HL-60 (cell line): ENCODE measurements around the gene TTC28.
"Not testable (repeated sequence)": the region's sequence is repeated elsewhere in the genome, so short reads cannot be mapped to it uniquely, and the experiment has no call there.

Experiments used
- CTCF ChIP-seq: IDR thresholded peaks from one replicate; pipeline ENCODE4 v1.5.1; 2011; ENCODE audit warnings: low read length, control low read depth, inconsistent platforms; ENCODE audit not compliant: insufficient read depth
- GABPA ChIP-seq: IDR thresholded peaks from 2 replicates; pipeline ENCODE4 v1.6.1; 2012; ENCODE audit warnings: low read depth
- POLR2AphosphoS5 ChIP-seq: IDR thresholded peaks from 2 replicates; pipeline ENCODE4 v1.6.1; 2012; ENCODE audit warnings: low read depth
- REST ChIP-seq: IDR thresholded peaks from 2 replicates; pipeline ENCODE4 v1.6.1; 2012; ENCODE audit warnings: low read depth; ENCODE audit not compliant: insufficient replicate concordance

- TF ChIP-seq POLR2AphosphoS5, CTCF, REST, GABPA: not testable (repeated sequence)
Measured at GRCh38 chr22:28678778-28679610, 646 bp downstream of the TTC28 start.
